Activated T-helper 1 cell treated with anti-CD3 and anti-CD28 coated beads, Interleukin-12 subunit alpha, Interleukin-12 subunit beta, Interleukin-2, Interleukin-4 antibody, amounts not matched to agents 30 ng/mL and 10 ng/mL and 1 ng/mL, durations not matched to agents 14 hours and 24 hours and 36 hours (primary cell): Measurements from ENCODE around the gene UGT2B28. TPM values are rescaled to one million over a fixed set of nuclear protein-coding genes. Genes with fewer than 3 reads are reported as not detected.
"Not testable (repeated sequence)": the region's sequence is repeated elsewhere in the genome, so short reads cannot be mapped to it uniquely, and the experiment has no call there.

Source experiments
- DNase-seq: peaks from one replicate; pipeline ENCODE4 v3.0.0; 2021; ENCODE audit warnings: low spot score
- H3K27ac Mint-ChIP-seq: one replicate; pipeline ENCODE4 v1.8.0; 2021; ENCODE audit warnings: mild to moderate bottlenecking, mixed read lengths
- H3K27me3 Mint-ChIP-seq: one replicate; pipeline ENCODE4 v1.8.0; 2022; ENCODE audit warnings: mild to moderate bottlenecking, moderate library complexity, mixed read lengths; ENCODE audit not compliant: insufficient read depth
- H3K36me3 Mint-ChIP-seq: one replicate; pipeline ENCODE4 v1.8.0; 2021; ENCODE audit warnings: low read depth, mixed read lengths
- H3K4me1 Mint-ChIP-seq: one replicate; pipeline ENCODE4 v1.8.0; 2021; ENCODE audit warnings: low read depth, mixed read lengths
- H3K4me3 Mint-ChIP-seq: one replicate; pipeline ENCODE4 v1.8.0; 2021; ENCODE audit warnings: mild to moderate bottlenecking, moderate library complexity, mixed read lengths
- H3K9me3 Mint-ChIP-seq: one replicate; pipeline ENCODE4 v1.8.0; 2021; ENCODE audit warnings: mixed read lengths
- intact Hi-C: fragments of 100-400 bp; cut with micrococcal nuclease; formaldehyde crosslinking; loops from one replicate; pipeline ENCODE4 v1.15.1; 2024
- total RNA-seq: library from RNA; stranded (reverse); gene quantifications from 2 replicates; pipeline ENCODE4 v1.2.3, GENCODE V29; 2022

The UGT2B28 gene
- total RNA-seq, 1 donor from 2014 or later = not detected

DNA sequence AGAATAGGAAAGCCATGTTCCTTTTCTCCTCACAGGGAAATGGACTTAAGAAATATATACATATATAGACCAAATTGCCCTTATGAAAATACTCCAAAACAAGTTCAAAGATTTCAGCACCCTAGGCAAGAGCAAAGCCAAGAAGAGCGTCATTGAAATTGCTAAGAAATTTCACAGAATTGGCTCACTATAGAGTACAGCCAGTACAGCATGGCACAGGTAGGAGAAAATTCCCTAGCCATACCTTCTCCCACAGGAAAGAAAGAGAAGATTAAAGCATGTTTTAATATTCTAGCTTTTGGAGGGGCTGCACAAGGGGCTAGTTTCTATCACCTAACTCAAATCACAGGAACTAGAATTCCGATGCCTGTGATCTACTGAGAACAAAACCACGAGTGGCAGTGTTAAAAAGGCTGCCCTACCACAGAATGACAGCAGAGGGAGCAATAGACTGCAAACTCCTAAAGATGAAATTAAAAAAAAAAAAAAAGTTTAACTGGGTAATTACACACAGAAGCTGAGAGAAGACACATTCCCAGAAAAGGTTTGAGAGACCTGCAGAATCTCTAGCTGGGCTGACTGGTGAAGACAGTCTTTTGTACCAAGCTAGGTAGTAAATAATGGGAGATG, 37.5 kb downstream of the UGT2B28 start:
- H3K4me1 Mint-ChIP-seq, H3K27ac Mint-ChIP-seq, H3K9me3 Mint-ChIP-seq, H3K4me3 Mint-ChIP-seq, H3K27me3 Mint-ChIP-seq, DNase-seq, H3K36me3 Mint-ChIP-seq: not testable (repeated sequence)
- intact Hi-C loops = loop anchor here (2.0 to 10.0 kb wide), 2 partner anchors 867 to 1187 kb away; no protein-coding TSS in a partner anchor

- H3K4me3 Mint-ChIP-seq = no peak overlapping the region
- no peaks in the 10 kb centered on the region for H3K9me3 Mint-ChIP-seq
- no peak overlapping the region for H3K27ac Mint-ChIP-seq
- no peak for DNase-seq
- H3K27me3 Mint-ChIP-seq = no peaks in the 10 kb centered on the region
- no peaks in the 10 kb centered on the region for H3K4me1 Mint-ChIP-seq
- intact Hi-C loops = no loop called here
- H3K36me3 Mint-ChIP-seq = no peaks in the 10 kb centered on the region
Measured at GRCh38 chr4:69321153-69321729, 41.0 kb downstream of the UGT2B28 start.

DNA sequence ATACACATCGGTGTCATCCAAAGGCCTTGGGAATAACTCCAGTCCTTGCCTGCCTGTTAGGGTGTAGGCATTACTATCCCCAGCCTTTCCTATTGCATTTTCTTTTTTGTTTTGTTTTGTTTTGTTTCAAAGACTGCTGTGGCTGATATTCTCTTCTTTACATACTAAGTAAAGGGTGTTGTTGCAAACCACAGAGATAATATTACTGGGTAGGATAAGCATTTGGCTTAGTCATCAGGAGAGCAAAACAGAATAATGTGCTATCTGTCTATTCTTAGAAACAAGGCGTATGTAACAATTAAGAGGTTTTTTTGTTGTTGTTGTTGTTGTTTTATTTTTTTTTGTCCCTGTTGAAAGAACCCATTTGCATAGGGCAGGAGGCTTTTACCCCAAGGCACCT, 41.8 kb downstream of the UGT2B28 start:
- no peak overlapping the region for H3K27ac Mint-ChIP-seq
- H3K4me1 Mint-ChIP-seq = no peaks in the 10 kb centered on the region
- H3K36me3 Mint-ChIP-seq = no peaks in the 10 kb centered on the region
- H3K4me3 Mint-ChIP-seq = no peak overlapping the region
- DNase-seq = no peak
- intact Hi-C loops = no loop called here
- no peaks in the 10 kb centered on the region for H3K27me3 Mint-ChIP-seq
- no peaks in the 10 kb centered on the region for H3K9me3 Mint-ChIP-seq

DNA sequence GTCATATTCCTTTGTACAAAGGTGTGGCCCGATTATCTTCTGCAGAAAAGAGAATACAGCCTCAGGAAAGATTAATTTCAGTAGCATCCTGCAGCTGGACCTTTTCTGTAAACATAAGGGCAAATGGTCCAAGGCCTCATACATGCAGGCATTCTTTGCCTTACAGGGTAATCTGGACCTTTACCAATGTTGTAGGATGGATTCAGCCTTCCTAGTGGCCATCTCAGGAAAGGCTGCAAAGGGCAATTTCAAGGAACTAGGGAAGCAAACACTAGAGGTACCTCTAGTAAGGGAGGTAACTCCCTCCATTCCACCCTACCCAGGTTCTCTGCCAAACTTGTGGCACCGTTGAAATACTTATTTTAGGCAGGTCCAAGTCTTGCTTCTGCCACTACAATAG, 43.0 kb downstream of the UGT2B28 start:
- intact Hi-C loops = no loop called here
- H3K27me3 Mint-ChIP-seq = no peaks in the 10 kb centered on the region

GRCh38 chr4:69330345-69331047, 50.2 kb downstream of the UGT2B28 start:
- intact Hi-C loops = no loop called here
- DNase-seq = no peak
- no peaks in the 10 kb centered on the region for H3K36me3 Mint-ChIP-seq
- H3K9me3 Mint-ChIP-seq = no peaks in the 10 kb centered on the region
- H3K27ac Mint-ChIP-seq = no peak overlapping the region
- no peaks in the 10 kb centered on the region for H3K27me3 Mint-ChIP-seq
- no peak overlapping the region for H3K4me3 Mint-ChIP-seq
- no peaks in the 10 kb centered on the region for H3K4me1 Mint-ChIP-seq

More for the DNA sequence above, 43.0 kb downstream of the UGT2B28 start:
- Mint-ChIP-seq H3K27ac (no peak overlapping the region), H3K4me1 (no peaks in the 10 kb centered on the region), H3K36me3 (no peaks in the 10 kb centered on the region), H3K4me3 (no peak overlapping the region), H3K9me3 (no peaks in the 10 kb centered on the region)
- DNase-seq = no peak

DNA sequence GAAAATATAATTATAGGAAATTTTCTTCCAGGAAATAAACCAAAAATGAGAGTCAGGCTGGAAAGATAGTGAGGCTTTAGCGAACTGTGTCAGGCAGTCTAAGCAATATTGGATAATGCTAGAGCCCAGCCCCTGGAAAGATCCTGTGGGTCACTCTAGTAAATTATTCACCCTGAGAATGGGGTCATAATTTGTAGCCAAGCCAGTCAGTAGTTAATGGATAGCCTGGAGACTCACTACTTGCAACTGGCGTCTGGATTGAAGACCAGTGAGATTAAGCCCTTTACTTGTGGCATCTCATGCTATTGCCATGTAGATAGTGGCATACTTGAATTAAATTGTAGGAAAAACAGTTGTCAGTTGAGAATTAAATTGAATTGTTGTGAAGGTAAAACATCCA, 51.0 kb downstream of the UGT2B28 start:
- H3K27me3 Mint-ChIP-seq, H3K36me3 Mint-ChIP-seq, H3K27ac Mint-ChIP-seq, H3K4me3 Mint-ChIP-seq, H3K4me1 Mint-ChIP-seq, H3K9me3 Mint-ChIP-seq, intact Hi-C loops, DNase-seq: not testable (repeated sequence)

- not testable (repeated sequence) for H3K27ac Mint-ChIP-seq
Measured at GRCh38 chr4:69335485-69335884, 55.2 kb downstream of the UGT2B28 start.

DNA sequence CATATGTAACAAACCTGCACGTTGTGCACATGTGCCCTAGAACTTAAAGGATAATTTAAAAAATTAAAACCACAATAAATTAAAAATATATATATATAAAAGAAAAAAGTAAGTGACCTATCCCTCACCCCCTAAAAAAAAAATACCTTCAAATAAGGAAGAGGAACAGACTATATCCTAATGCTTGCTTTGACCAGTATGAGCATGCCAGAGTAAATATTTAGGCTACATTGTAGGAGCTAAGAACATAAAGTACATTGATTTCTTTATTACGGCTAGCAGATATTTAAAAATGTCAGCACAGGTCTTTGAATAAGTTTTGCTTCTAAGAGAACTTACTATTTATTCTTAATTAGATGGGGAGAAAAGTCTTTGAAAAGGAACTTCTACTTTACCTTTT, 62.8 kb downstream of the UGT2B28 start:
- H3K9me3 Mint-ChIP-seq, H3K4me1 Mint-ChIP-seq, H3K36me3 Mint-ChIP-seq, H3K4me3 Mint-ChIP-seq, H3K27me3 Mint-ChIP-seq, intact Hi-C loops, DNase-seq, H3K27ac Mint-ChIP-seq: not testable (repeated sequence)

More at GRCh38 chr4:69335485-69335884, 55.2 kb downstream of the UGT2B28 start:
- DNase-seq, H3K36me3 Mint-ChIP-seq, H3K9me3 Mint-ChIP-seq, H3K4me1 Mint-ChIP-seq, H3K27me3 Mint-ChIP-seq, intact Hi-C loops, H3K4me3 Mint-ChIP-seq: not testable (repeated sequence)

DNA sequence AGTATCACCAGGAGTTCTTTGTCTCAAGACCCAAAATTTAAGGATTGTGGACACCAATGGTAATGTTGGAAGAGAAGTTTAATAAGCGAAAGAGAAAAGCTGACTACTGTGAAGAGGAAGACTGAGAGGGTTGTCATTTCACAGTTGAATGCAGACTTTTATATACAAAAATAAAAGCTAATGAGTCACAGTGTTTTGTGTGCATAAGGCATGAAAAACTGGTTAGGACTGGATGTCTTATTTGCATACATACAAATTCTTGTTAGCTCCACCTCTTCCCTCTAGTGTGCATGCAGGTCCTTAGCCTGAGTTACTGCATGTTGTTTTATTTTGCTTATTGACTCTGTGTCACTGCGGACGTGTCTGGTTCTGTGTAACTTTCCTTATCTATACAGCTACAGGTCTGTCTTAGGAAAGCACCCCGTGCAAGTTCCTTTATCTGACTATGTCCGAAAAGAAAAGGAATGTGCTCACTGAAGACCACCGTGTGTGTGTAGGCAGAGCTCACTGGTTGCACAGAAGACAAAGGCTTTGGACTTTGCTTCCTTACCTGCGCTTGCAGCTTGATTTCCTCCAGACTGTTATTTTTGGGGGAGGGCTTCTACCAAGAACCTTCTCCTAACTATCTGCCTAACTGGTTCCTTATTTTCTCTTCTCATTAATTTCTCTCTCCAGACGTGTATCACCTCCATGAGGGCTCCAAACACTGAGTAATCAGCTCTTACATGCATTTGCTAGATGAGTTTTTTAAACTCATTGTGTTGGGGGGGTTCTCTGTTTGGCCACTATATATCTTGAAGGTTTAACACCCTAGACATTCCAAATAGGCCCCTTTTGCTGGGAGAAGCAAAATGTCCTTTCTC, 63.5 kb downstream of the UGT2B28 start:
- DNase-seq, H3K36me3 Mint-ChIP-seq, H3K27ac Mint-ChIP-seq, H3K9me3 Mint-ChIP-seq, H3K27me3 Mint-ChIP-seq, H3K4me1 Mint-ChIP-seq, H3K4me3 Mint-ChIP-seq, intact Hi-C loops: not testable (repeated sequence)

Other genes starting within 250 kb of the UGT2B28 start
- not detected in 2 replicates for gene UGT2B7, start 184.0 kb upstream of the UGT2B28 start, total RNA-seq
- not detected in 2 replicates for gene UGT2B11, start 65.7 kb upstream of the UGT2B28 start, total RNA-seq
- not detected in 2 replicates for gene UGT2B4, start 215.4 kb downstream of the UGT2B28 start, total RNA-seq